Duodenal mucosa (tissue), 2 donors: ENCODE measurements around the gene ZNF496.
"Not testable (repeated sequence)": the region's sequence is repeated elsewhere in the genome, so short reads cannot be mapped to it uniquely, and the experiment has no call there.

Source experiments
- H3K27ac ChIP-seq: one replicate; pipeline ENCODE4 v1.7.0; 2013; ENCODE audit warnings: low read depth, low read length
- H3K27me3 ChIP-seq, 2 donors: one replicate each; pipeline ENCODE4 v1.7.0; 2013; ENCODE audit warnings: low read length in 2 of 2, control low read depth in 1 of 2; ENCODE audit not compliant: insufficient read depth in 2 of 2, control insufficient read depth in 1 of 2
- H3K36me3 ChIP-seq, 2 donors: one replicate each; pipeline ENCODE4 v1.7.0; 2013; ENCODE audit warnings: low read length in 2 of 2, control low read depth in 1 of 2; ENCODE audit not compliant: insufficient read depth in 2 of 2, control insufficient read depth in 1 of 2
- H3K4me1 ChIP-seq, 2 donors: one replicate each; pipeline ENCODE4 v1.7.0; 2013; ENCODE audit warnings: low read length in 2 of 2, control low read depth in 1 of 2; ENCODE audit not compliant: insufficient read depth in 2 of 2, control insufficient read depth in 1 of 2
- H3K4me3 ChIP-seq, 2 donors: one replicate each; pipeline ENCODE4 v1.7.0; 2013; ENCODE audit warnings: low read length in 2 of 2, low read depth in 1 of 2
- H3K9ac ChIP-seq, 2 donors: one replicate each; pipeline ENCODE4 v1.7.0; 2013; ENCODE audit warnings: low read length in 2 of 2, low read depth in 1 of 2
- H3K9me3 ChIP-seq, 2 donors: one replicate each; pipeline ENCODE4 v1.7.0; 2013; ENCODE audit warnings: low read length in 2 of 2, control low read depth in 1 of 2; ENCODE audit not compliant: control insufficient read depth in 1 of 2

ZNF496 gene

GRCh38 chr1:247368490-247369145, 37.0 kb upstream of the ZNF496 start:
- Histone ChIP-seq H3K4me1 (no peaks in the 10 kb centered on the region), H3K36me3 (no peaks in the 10 kb centered on the region), H3K4me3 (no peak overlapping the region), H3K9me3 (no peaks in the 10 kb centered on the region), H3K27me3 (no peaks in the 10 kb centered on the region), H3K27ac (no peak overlapping the region), H3K9ac (no peak overlapping the region)

- H3K36me3 ChIP-seq: no peaks in the 10 kb centered on the region
- H3K9ac ChIP-seq: no peak overlapping the region
- no peaks in the 10 kb centered on the region for H3K27me3 ChIP-seq
- H3K4me3 ChIP-seq: no peak overlapping the region
- no peaks in the 10 kb centered on the region for H3K4me1 ChIP-seq
- H3K9me3 ChIP-seq: no peaks in the 10 kb centered on the region
- no peak overlapping the region for H3K27ac ChIP-seq
Measured at GRCh38 chr1:247367786-247368422, 36.2 kb upstream of the ZNF496 start.

- Histone ChIP-seq H3K9me3 (no peaks in the 10 kb centered on the region), H3K9ac (no peak overlapping the region), H3K4me1 (no peaks in the 10 kb centered on the region), H3K36me3 (no peaks in the 10 kb centered on the region), H3K27ac (no peak overlapping the region), H3K4me3 (no peak overlapping the region), H3K27me3 (no peaks in the 10 kb centered on the region)
Measured at GRCh38 chr1:247366926-247367645, 35.4 kb upstream of the ZNF496 start.

GRCh38 chr1:247366345-247366744, 34.7 kb upstream of the ZNF496 start:
- not testable (repeated sequence) for H3K9ac ChIP-seq, H3K27me3 ChIP-seq, H3K4me3 ChIP-seq, H3K9me3 ChIP-seq, H3K36me3 ChIP-seq, H3K4me1 ChIP-seq, H3K27ac ChIP-seq

- Histone ChIP-seq H3K36me3 (no peaks in the 10 kb centered on the region), H3K27me3 (no peaks in the 10 kb centered on the region), H3K4me1 (peaks cover 0 to 3% of the 10 kb centered on the region in 2 donors), H3K27ac (no peak overlapping the region), H3K9me3 (no peaks in the 10 kb centered on the region), H3K4me3 (no peak overlapping the region), H3K9ac (no peak overlapping the region)
Measured at GRCh38 chr1:247365023-247365422, 33.4 kb upstream of the ZNF496 start.

- not testable (repeated sequence) for H3K9ac ChIP-seq, H3K36me3 ChIP-seq, H3K27me3 ChIP-seq, H3K27ac ChIP-seq, H3K9me3 ChIP-seq, H3K4me1 ChIP-seq, H3K4me3 ChIP-seq
Measured at GRCh38 chr1:247363000-247363399, 31.3 kb upstream of the ZNF496 start.

GRCh38 chr1:247362153-247362552, 30.5 kb upstream of the ZNF496 start:
- peaks cover 0 to 6% of the 10 kb centered on the region in 2 donors for H3K4me1 ChIP-seq
- no peak overlapping the region for H3K27ac ChIP-seq
- H3K36me3 ChIP-seq: no peaks in the 10 kb centered on the region
- no peak overlapping the region for H3K9ac ChIP-seq
- H3K27me3 ChIP-seq: no peaks in the 10 kb centered on the region
- no peak overlapping the region for H3K4me3 ChIP-seq
- no peaks in the 10 kb centered on the region for H3K9me3 ChIP-seq

GRCh38 chr1:247360991-247361731, 29.5 kb upstream of the ZNF496 start:
- Histone ChIP-seq H3K36me3 (no peaks in the 10 kb centered on the region), H3K27me3 (no peaks in the 10 kb centered on the region), H3K4me1 (peaks cover 0 to 6% of the 10 kb centered on the region in 2 donors), H3K9ac (no peak overlapping the region), H3K4me3 (no peak overlapping the region), H3K9me3 (no peaks in the 10 kb centered on the region), H3K27ac (no peak overlapping the region)

GRCh38 chr1:247360116-247360898, 28.6 kb upstream of the ZNF496 start:
- H3K9ac ChIP-seq: no peak overlapping the region
- H3K27ac ChIP-seq: peak overlapping the region; percentile 30
- peaks cover 0 to 6% of the 10 kb centered on the region in 2 donors for H3K4me1 ChIP-seq
- H3K9me3 ChIP-seq: no peaks in the 10 kb centered on the region
- no peaks in the 10 kb centered on the region for H3K27me3 ChIP-seq
- peak overlapping the region in 1 of 2 donors; percentile 40 for H3K4me3 ChIP-seq
- no peaks in the 10 kb centered on the region for H3K36me3 ChIP-seq
